Panc1 (cell line): Measurements from ENCODE around the gene PMPCA.

Source experiments
- CTCF ChIP-seq: fragments of 450-650 bp; IDR thresholded peaks from 2 replicates; pipeline ENCODE4 v1.5.1; 2017; ENCODE audit warnings: mild to moderate bottlenecking
- POLR2AphosphoS5 ChIP-seq: IDR thresholded peaks from 2 replicates; pipeline ENCODE4 v1.6.1; 2012; ENCODE audit warnings: mild to moderate bottlenecking, low read depth, low read length, moderate library complexity
- SIN3A ChIP-seq: IDR thresholded peaks from 2 replicates; pipeline ENCODE4 v1.6.1; 2012; ENCODE audit warnings: low read depth, mild to moderate bottlenecking, low read length, moderate library complexity, borderline replicate concordance; ENCODE audit not compliant: insufficient read depth

DNA sequence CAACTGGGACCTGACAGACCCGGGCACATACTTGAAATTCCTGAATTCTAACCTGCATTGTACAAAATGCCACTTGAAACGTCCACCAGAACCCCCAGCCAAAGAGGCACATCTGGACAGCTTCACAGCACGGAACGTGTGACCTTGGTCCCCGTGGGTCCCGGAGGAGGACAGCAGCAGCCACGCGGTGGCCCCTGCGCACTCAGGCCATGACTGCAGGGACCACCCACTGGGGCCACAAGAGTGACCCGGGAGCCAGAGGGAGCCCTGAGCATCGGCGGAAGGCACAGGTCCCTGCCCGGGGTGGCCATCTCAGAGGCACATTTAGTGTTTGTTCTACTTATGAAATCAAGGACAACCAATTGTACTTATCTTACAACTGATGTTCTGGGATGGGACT lies 8.4 kb upstream of the PMPCA start:
- TF ChIP-seq SIN3A, result no peak
- TF ChIP-seq CTCF, result no peak
- TF ChIP-seq POLR2AphosphoS5, result no peak
